ENCODE data around the gene CTNNA2.

DNA sequence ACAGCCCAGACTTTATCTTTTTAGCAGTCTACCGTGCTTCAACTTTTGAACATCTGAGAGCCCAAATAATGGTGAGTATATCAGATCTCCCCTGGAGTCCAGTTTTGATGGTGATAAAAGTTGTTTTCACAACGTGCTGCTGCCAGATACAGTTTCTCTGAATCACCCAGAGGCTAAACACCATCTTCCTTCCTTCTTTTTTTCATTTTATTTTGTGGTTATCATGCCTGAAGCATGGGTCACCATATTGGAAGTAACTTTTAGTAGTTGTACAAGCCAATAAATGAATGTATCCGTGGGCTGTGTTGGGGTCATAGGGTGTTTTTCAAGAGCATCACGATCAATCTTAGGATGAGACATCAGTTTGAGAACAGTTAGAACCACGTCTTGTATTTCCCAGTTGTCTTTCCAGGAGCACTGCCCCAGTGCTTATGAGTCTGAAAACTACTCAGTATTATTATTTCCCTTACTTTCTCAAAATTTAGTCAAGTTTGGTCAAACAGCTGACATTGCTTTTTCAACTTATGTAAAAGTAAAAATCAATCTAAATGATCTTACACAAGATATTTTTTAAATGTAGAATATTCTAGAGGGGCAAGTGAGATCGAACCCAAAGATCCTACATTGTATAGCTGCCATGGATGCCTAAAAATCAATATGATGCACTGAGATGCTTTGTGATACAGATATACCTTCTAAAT, 311.4 kb downstream of the CTNNA2 start:
- TF ChIP-seq, protein P1, sequence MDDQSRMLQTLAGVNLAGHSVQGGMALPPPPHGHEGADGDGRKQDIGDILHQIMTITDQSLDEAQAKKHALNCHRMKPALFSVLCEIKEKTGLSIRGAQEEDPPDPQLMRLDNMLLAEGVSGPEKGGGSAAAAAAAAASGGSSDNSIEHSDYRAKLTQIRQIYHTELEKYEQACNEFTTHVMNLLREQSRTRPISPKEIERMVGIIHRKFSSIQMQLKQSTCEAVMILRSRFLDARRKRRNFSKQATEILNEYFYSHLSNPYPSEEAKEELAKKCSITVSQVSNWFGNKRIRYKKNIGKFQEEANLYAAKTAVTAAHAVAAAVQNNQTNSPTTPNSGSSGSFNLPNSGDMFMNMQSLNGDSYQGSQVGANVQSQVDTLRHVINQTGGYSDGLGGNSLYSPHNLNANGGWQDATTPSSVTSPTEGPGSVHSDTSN (IDR thresholded peaks at IDR 0.05): no peak
- TF ChIP-seq CHD2 (IDR thresholded peaks at IDR 0.05; ENCODE audit: low read length, partially characterized antibody): no peak

Measured in A549 (cell line).